GM21737 (cell line): Measurements from ENCODE around the gene SETD5.

ENCODE experiments used
- ATAC-seq: cut with Tn5 transposase; IDR thresholded peaks from one replicate; pipeline ENCODE4 v1.9.1; 2021; ENCODE audit warnings: mild to moderate bottlenecking, moderate library complexity; ENCODE audit not compliant: unreplicated experiment

The SETD5 gene

DNA sequence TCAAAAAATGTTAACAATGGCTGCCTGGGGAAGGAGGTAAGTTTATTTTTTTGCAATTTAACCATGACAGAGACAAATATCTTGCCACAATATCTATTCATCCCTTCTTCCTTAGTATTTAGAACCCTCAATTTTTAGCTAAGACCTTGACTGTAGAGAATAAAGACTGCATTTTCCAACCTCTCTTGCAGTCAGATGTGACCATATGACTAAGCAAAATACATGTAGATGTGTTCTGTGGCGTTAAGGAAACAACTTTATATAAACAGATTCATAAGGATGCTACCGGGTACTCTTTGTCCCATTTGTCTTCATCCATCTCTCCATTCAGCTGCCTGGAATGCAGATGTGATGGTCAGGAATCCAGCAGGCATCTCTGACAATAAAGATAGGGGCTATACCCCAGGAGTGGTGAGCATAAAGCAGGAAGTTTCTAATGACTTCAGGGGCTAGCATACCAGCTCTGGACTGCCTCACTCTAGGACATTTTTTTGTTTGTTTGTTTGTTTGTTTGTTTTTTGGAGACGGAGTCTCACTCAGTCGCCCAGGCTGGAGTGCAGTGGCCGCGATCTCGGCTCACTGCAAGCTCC, 115.1 kb downstream of the SETD5 start:
- ATAC-seq, result no peak

DNA sequence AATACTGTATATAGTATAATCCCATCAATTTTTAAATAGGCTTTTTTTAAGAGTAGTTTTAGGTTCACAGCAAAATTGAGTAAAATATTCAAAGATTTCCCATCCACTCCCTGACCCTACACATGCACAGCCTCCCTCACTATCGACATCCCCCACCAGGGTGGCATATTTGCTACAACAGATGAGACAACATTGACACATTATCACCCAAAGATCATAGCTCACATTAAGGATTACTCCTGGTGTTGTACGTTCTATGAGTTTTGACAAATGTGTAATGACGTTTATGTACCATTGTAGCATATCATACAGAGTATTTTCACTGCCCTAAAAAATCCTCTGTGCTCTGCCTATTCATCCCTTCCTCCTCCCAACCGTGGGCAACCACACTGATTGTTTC, 116.9 kb downstream of the SETD5 start:
- ATAC-seq, result no peak

DNA sequence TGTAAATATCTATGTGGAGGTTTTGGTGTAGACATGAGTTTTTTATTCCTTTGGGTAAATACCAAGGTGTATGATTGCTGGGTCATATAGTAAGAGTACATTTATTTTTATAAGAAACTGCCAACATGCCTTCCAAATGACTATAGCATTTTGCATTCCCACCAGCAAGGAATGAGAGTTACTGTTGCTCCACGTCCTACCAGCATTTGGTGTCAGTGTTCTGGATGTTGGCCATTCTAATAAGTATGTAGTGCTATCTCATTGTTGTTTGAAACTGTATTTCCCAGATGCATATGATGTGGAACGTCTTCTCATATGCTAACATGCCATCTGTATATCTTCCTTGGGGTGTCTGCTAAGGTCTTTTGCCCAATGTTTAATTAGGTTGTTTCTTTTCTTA, 117.5 kb downstream of the SETD5 start:
- no peak for ATAC-seq

DNA sequence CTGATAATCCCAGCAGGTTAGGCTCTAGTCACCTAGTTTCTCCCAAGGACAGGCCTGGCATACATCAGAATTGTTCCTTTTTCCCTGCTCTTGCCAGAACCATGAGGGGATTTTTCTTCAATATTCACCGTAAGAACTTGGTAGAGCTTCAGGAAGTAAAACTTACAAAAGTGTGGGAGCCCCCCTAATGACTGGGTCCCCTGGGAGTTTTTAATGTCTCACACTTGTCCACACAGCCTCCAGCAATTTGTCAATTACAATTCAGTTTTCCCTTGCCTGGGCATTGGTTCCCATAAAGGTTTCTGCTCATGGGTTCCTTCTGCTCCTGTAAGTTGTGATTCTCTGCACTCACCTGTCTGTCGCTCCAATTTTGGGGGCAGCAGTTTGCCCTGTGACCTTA, 127.7 kb downstream of the SETD5 start:
- ATAC-seq, result no peak
